GM12891 (cell line): ENCODE measurements around the gene CEP350.
A peak's percentile ranks its signal among the peaks of the same experiment; 100 is the strongest.
"Not testable (repeated sequence)": the region's sequence is repeated elsewhere in the genome, so short reads cannot be mapped to it uniquely, and the experiment has no call there.

Experiments used
- DNase-seq: peaks from one replicate; pipeline ENCODE4 v3.0.0; 2011; ENCODE audit warnings: low spot score; ENCODE audit not compliant: insufficient read length
- FAIRE-seq: peaks from 2 replicates; lab custom pipeline; 2011; peaks lifted over from hg19 to GRCh38; lab: Jason Lieb, UNC
- PAX5 ChIP-seq: IDR thresholded peaks from 2 replicates; pipeline ENCODE4 v1.6.1; 2011; ENCODE audit warnings: low read length, moderate library complexity, mild to moderate bottlenecking; ENCODE audit not compliant: insufficient read depth, severe bottlenecking
- POLR2A ChIP-seq: IDR thresholded peaks from 2 replicates; pipeline ENCODE4 v1.6.1; 2011; ENCODE audit warnings: low read depth, low read length, control low read depth
- POLR2AphosphoS5 ChIP-seq: IDR thresholded peaks from 2 replicates; pipeline ENCODE4 v1.6.1; 2011; ENCODE audit warnings: low read depth, low read length, control low read depth
- POU2F2 ChIP-seq: IDR thresholded peaks from 2 replicates; pipeline ENCODE4 v1.6.1; 2011; ENCODE audit warnings: low read depth, mild to moderate bottlenecking, control low read depth, low read length, moderate library complexity
- SPI1 ChIP-seq: IDR thresholded peaks from 2 replicates; pipeline ENCODE4 v1.6.1; 2011; ENCODE audit warnings: low read depth, low read length, control low read depth
- TAF1 ChIP-seq: IDR thresholded peaks from 2 replicates; pipeline ENCODE4 v1.6.1; 2011; ENCODE audit warnings: low read depth, low read length, control low read depth

CEP350 gene

DNA sequence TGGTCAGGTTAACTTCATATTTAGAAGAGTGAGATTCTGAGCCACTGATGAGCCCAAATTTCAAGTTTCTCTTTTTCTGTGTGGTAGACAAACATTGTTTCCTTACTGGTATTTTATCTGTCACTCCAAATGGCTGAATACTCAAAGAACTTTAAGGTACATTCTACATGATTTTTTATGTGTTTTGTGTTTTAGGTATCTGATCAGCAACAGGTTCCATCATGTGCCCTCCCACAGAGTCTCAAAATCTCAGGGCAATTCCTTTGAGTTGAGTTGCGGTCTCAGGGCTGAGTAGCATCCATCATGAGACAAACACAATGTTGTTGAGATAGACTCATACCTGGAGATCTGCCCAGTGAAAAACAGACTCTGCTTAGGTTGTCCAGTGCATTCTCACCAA lies 14.7 kb upstream of the CEP350 start:
- TF ChIP-seq POLR2AphosphoS5 (no peak), PAX5 (no peak), POLR2A (no peak), SPI1 (no peak), POU2F2 (no peak), TAF1 (no peak)
- no peak for DNase-seq
- FAIRE-seq, result no peak

DNA sequence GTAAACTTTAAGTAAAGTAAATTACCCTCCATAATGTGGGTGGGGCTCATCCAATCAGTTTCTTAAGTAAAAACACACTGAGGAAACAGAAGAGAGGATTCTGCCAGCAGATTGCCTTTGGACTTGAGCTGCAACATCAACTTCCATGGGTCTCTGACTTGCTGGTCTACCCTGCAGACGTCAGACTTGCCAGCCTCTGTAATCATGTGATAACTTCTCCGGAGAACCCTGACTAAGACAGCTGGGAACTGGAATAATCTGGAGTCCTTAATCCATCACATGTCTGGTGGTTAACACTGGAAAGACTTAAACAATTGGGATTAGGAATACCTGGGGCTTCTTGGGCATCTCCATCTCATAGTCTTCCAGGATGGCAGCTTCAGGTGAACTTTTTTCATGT lies 13.2 kb upstream of the CEP350 start:
- DNase-seq, result no peak
- TF ChIP-seq POU2F2, result no peak
- TF ChIP-seq SPI1, result no peak
- TF ChIP-seq TAF1, result no peak
- TF ChIP-seq POLR2A, result no peak
- TF ChIP-seq POLR2AphosphoS5, result no peak
- TF ChIP-seq PAX5, result no peak
- FAIRE-seq, result no peak

DNA sequence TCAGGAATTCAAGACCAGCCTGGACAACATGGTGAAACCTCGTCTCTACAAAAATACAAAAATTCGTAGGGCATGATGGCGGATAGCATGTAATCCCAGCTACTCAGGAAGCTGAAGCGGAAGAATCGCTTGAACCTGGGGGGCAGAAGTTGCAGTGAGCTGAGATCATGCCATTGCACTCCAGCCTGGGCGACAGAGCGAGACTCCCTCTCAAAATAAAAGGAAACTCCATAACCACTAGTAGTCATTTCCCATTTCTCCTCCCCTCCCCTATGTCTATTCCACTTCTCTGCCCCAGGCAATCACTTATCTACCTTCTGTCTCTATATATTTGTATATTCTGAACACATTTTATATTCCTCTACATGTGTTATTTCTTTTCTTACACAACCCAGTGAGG lies 4.0 kb upstream of the CEP350 start:
- DNase-seq, result no peak
- TF ChIP-seq TAF1, result no peak
- TF ChIP-seq POLR2A, result no peak
- TF ChIP-seq POU2F2, result no peak
- no peak for FAIRE-seq

DNA sequence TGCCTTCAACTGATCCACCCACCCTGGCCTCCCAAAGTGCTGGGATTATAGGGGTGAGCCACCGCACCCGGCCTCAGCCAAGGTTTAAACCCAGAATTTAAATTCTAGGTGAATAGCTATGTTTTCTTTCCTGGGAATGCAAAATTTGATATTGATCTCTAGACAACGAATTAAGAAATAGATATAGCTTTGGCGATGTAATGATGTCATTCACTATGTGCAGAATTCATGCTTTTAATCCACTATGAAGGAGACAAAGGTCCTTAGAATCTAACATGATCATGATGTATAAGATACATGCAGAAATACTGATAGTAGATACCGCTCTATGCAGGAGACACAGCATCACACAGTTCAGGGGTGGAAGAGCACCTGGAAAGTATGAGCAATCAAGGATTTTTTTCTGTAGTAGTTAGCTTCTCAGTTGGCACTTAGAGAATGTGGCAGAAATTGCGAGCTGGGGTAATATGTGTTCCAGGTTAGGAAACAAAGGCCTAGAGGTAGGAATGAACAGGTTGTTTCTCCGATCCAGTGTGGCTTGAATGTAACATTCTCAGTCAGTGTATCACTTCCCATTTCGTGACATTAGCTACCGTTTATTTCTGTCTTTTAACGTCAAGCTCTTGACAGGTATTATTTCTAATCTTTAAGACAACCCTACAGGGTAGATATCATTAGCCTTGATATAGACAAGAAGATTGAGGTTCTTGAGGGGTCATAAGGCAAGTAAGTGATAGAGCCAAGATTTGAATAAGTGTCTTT lies 3.0 kb upstream of the CEP350 start:
- no peak for TF ChIP-seq PAX5
- TF ChIP-seq SPI1, result peak; percentile 92
- no peak for DNase-seq
- no peak for FAIRE-seq

DNA sequence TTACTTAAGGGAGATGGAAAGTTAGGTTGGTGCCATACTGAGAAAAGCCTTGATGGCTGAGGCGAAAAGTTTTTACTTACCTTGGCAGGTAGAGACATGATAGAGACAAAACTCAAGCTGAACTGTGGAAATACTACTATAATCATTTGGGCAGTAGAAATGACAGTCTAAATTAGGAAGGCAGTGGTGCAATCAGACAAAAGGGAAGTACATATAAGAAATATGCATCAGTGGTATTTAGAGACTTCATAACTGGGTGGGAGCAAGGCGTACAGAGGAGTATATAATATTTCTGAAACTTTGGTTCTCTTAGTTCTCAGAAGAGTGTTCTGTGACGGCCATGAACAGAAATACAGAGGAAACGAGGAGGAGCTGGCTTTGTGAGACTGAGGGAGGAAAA lies 2.4 kb upstream of the CEP350 start:
- FAIRE-seq (no peak), DNase-seq (no peak)
- TF ChIP-seq SPI1 (no peak), POLR2AphosphoS5 (no peak), TAF1 (no peak), POU2F2 (no peak), POLR2A (no peak)

DNA sequence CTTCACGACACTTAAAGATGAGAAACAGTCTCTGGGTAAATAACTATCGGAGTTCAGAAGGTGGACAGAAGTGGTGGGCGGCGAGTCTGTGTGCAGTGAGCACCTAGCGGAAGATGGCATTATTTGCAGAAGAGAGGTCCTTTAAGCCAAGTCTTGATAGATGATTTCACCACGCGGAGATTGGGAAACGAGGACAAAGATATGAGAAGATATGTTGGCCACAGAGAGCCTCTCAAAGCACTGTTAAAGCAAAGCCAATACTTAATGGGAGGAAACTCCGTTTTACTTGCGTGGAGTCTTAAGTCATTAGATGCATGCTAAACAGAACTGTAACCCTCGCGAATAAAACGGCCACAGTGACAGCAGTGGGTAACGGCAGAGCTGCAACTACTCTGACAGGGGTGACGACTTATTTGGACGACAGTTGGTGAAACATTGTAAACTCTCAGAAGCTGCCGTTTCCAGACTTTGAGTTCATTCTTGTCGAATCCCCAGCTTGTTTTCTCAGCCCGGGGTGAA lies 577 bp upstream of the CEP350 start:
- TF ChIP-seq TAF1 (no peak), PAX5 (no peak), POLR2A (no peak), POU2F2 (no peak), POLR2AphosphoS5 (no peak; the same call in 1 of the 2 replicates), SPI1 (no peak)
- DNase-seq, result no peak
- no peak for FAIRE-seq

DNA sequence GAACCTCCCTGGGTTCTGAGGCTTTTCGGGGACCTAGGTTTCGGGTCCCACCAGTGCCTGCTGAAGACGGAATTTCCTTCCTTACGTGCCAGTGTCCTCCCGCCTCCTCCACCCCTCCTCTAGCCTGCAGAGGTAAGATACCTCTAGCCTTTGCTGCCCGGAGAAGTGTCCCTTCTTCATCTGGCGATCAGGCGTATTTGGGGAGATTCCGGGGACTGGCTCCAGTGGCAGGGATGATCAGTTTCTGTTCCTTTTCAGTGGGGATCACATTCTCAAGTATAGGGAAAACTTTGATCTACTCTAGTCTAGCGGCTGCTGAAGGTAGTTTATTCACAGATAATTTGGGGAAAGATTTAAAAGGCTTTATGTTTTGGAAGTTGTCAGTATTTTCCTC lies 674 bp downstream of the CEP350 start:
- DNase-seq (no peak), FAIRE-seq (peak; percentile 33)
- TF ChIP-seq POLR2A (no peak), POU2F2 (no peak), POLR2AphosphoS5 (no peak), PAX5 (no peak), SPI1 (no peak), TAF1 (no peak)

DNA sequence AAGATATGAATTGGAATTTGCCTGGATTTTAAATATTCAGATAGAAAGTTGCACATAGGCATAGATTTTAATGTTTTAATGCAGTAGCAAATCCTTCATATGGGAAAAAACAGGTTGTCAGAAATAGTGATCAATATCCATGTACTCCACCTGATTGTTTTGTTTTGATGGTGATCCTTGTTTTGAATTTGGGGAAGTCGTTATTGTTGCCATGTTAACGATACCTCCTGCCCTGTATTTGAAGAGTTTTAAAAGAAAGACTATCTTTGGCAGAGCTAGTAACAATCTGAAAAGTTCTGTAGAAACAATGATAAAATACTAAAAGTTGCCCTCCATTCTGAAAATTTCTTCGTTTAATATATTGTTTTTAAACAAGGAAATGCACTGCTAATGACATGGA lies 1.1 kb downstream of the CEP350 start:
- FAIRE-seq, result no peak
- DNase-seq, result no peak
- no peak for TF ChIP-seq POU2F2
- TF ChIP-seq SPI1, result peak; percentile 27; the same call in 1 of the 2 replicates

DNA sequence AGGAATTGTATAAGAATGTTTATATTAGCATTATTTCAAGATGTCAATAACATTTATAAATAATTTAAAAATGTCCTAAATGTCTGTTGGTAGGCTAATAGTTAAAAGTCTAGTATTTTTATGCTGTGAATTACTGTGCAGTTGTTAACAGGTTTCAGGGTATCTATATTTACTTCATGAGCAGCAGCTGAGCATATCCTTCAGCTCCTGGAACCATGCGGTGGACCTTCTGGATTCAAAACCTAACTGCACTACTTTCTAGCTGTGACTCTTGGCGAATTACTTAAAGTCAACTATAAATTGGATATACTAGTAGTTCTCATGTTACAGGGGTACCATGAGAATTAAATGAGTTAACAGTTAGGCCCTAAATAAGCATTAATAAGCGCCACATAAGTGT lies 3.7 kb downstream of the CEP350 start:
- DNase-seq, result no peak
- no peak for FAIRE-seq
- no peak for TF ChIP-seq POLR2A
- no peak for TF ChIP-seq POU2F2
- no peak for TF ChIP-seq PAX5
- no peak for TF ChIP-seq SPI1
- TF ChIP-seq POLR2AphosphoS5, result no peak
- TF ChIP-seq TAF1, result no peak

DNA sequence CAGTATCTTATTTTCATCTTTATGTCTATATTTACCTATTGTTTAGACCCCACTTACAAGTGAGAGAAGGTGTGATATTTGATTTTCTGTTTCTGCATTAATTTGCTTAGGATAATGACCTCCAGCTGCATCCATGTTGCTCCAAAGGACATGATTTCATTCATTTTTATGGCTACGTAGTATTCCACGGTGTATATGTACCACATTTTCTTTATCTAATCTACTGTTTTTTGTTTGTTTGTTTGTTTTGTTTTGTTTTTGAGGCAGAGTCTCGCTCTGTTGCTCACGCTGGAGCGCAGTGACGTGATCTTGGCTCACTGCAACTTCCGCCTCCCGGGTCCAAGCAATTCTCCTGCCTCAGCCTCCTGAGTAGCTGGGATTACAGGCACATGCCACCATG lies 7.6 kb downstream of the CEP350 start:
- FAIRE-seq, DNase-seq: not testable (repeated sequence)

DNA sequence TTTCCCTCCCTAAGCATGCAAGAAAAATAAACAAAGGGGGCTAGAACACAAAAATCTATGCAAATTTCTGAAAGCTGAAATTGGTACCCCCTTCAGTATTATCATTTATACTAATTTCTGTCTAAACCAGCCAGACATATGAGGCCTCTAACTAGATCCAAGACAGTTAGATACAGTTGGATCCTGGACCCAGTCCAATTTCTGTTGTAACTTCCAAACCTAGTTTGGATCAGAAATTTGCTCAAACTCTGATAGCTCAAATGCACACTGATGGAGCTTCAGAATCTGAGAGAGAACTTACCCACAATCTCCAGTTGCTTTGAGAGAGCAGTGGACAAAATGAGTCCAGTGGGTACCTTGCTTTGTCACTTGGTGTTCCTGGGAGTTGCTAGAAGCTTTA lies 11.9 kb downstream of the CEP350 start:
- no peak for DNase-seq
- FAIRE-seq, result no peak
- TF ChIP-seq PAX5 (no peak), POU2F2 (no peak), TAF1 (no peak), SPI1 (no peak), POLR2A (no peak), POLR2AphosphoS5 (no peak)
